Spleen (tissue), 11 donors: ENCODE results near the gene FAM184A. TPM values are rescaled to one million over a fixed set of nuclear protein-coding genes. Genes with fewer than 3 reads are reported as not detected.
"Not testable (repeated sequence)": the region's sequence is repeated elsewhere in the genome, so short reads cannot be mapped to it uniquely, and the experiment has no call there.

ENCODE experiments used
- DNase-seq: peaks from one replicate; pipeline ENCODE4 v3.0.0-alpha.2; 2020
- H3K27ac ChIP-seq, 8 donors: fragments of 200-600 bp; sonication (generic) in 7 of 8; 1 replicate in 4 of 8; 2 replicates in 4 of 8; pipeline versions ENCODE4 v1.5.0 to v1.8.0; 2016 to 2021; ENCODE audit warnings: inconsistent platforms in 4 of 8, mild to moderate bottlenecking in 4 of 8, moderate library complexity in 1 of 8
- H3K27me3 ChIP-seq, 7 donors: fragments of 200-600 bp; sonication (generic) in 6 of 7; replicated peaks in 1 of 7; 1 replicate in 4 of 7; 2 replicates in 3 of 7; pipeline versions ENCODE4 v1.5.0 to v1.8.0; 2016 to 2021; ENCODE audit warnings: inconsistent platforms in 3 of 7, mild to moderate bottlenecking in 1 of 7
- H3K36me3 ChIP-seq, 6 donors: fragments of 200-600 bp; sonication (generic) in 5 of 6; 1 replicate in 4 of 6; 2 replicates in 2 of 6; pipeline versions ENCODE4 v1.5.0 to v1.8.0; 2016 to 2021; ENCODE audit warnings: inconsistent platforms in 2 of 6
- H3K4me1 ChIP-seq, 6 donors: fragments of 200-600 bp; sonication (generic) in 5 of 6; 1 replicate in 3 of 6; 2 replicates in 3 of 6; pipeline versions ENCODE4 v1.5.0 to v1.8.0; 2016 to 2021; ENCODE audit warnings: inconsistent platforms in 3 of 6
- H3K4me3 ChIP-seq, 8 donors: fragments of 200-600 bp; sonication (generic) in 7 of 8; 1 replicate in 4 of 8; 2 replicates in 4 of 8; pipeline versions ENCODE4 v1.5.0 to v1.8.0; 2016 to 2021; ENCODE audit warnings: inconsistent platforms in 4 of 8, mild to moderate bottlenecking in 4 of 8, moderate library complexity in 2 of 8
- H3K9me3 ChIP-seq, 8 donors: fragments of 200-600 bp; sonication (generic) in 7 of 8; 1 replicate in 4 of 8; 2 replicates in 4 of 8; pipeline versions ENCODE4 v1.5.0 to v1.8.0; 2016 to 2021; ENCODE audit warnings: inconsistent platforms in 4 of 8
- POLR2A ChIP-seq, 3 donors: fragments of 450-650 bp; IDR thresholded peaks; one replicate each; pipeline ENCODE4 v1.5.1; 2017; ENCODE audit warnings: antibody characterized with exemption in 3 of 3, mild to moderate bottlenecking in 1 of 3
- POLR2AphosphoS5 ChIP-seq, 3 donors: sonication (generic); formaldehyde crosslinking; IDR thresholded peaks; one replicate each; pipeline ENCODE4 v1.5.1; 2017; ENCODE audit warnings: antibody characterized with exemption in 3 of 3
- WGBS, 5 donors: extraction: QIAGEN DNeasy Blood & Tissue Kit in 3 of 5; methylation state at CpG; one replicate each; pipeline versions ENCODE4 v1.1.5 to v1.1.7; 2013 to 2018; 5-methylcytosine and 5-hydroxymethylcytosine counted together
- intact Hi-C: fragments of 100-400 bp; cut with DNase I; formaldehyde crosslinking; loops from one replicate; pipeline ENCODE4 v1.15.0; 2023; ENCODE audit warnings: low total_unique reads
- polyA plus RNA-seq, 3 donors: library from polyadenylated mRNA; stranded (reverse); fragments of 200-250 nt; gene quantifications; one replicate each; pipeline ENCODE4 v1.2.1, GENCODE V29; 2013
- total RNA-seq, 7 donors: library from RNA; depleted of rRNA in 3 of 7; stranded (reverse); fragments of >200 nt in 3 of 7; fragmentation: NEBNext Ultra II Directional in 4 of 7; extraction: Animal tissue kit (Norgen Biotek cat#: 25700) in 4 of 7; gene quantifications; one replicate each; pipeline versions ENCODE4 v1.1.0 to v1.2.1, GENCODE V29; 2016 to 2021
- TF ChIP-seq, protein P1 (sequence below), 11 experiments: fragments of 200-600 bp in 7 of 11; fragments of 450-650 bp in 4 of 11; sonication (generic) in 4 of 11; IDR thresholded peaks in 8 of 11; conservative IDR thresholded peaks in 3 of 11; 1 replicate in 7 of 11; 2 replicates in 4 of 11; pipeline versions ENCODE4 v1.4.0 to v1.8.0; 2016 to 2021; ENCODE audit warnings: antibody characterized with exemption in 11 of 11, inconsistent platforms in 4 of 11, mild to moderate bottlenecking in 1 of 11
- donor health status: healthy with polysubstance abuse.
- donor health status: DM: no; HTN: no; CAD: no; lungs with moderate emphysema.
- donor health status: DM: no; HTN: no; CAD: no.
- donor health status: Bipolar disorder and iron deficiency.
- donor health status: healthy.
- donor health status: DM: no; HTN: no; CAD: no.
- donor health status: DM: yes; HTN: yes; CAD: no.

The FAM184A gene
- total and polyA plus RNA-seq, 10 donors: 0.66 to 2.0 (median 1.2) TPM

DNA sequence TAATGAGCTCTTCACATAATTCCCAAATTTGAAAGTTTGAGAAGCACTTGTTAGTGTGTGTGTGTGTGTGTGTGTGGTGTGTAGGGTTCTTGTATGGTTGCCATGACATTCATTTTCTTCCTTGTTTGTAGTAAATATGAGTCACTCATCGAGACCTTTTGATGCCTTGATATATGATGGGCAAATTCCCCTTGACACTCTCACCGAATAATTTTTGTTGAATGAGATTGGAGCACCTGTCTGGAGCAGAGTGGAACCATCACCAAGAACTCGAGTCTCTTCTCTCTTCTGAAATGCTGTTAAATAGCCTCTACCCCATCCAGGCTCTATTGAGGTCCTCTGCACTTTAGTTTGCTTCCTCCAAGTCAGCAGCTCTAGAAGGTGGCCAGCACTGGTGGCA lies 29.6 kb upstream of the FAM184A start:
- intact Hi-C loops: loop anchor here (5.0 kb wide), 1 partner anchor 141 kb away; no protein-coding TSS in a partner anchor
- Histone ChIP-seq H3K27ac (no peak overlapping the region), H3K4me3 (no peak overlapping the region), H3K36me3 (no peaks in the 10 kb centered on the region), H3K27me3 (no peaks in the 10 kb centered on the region), H3K4me1 (peaks cover 0 to 15% (median 3%) of the 10 kb centered on the region in 6 donors), H3K9me3 (no peaks in the 10 kb centered on the region)
- no peak for DNase-seq
- TF ChIP-seq POLR2AphosphoS5 (IDR thresholded peaks at IDR 0.05) (no peak), POLR2A (IDR thresholded peaks at IDR 0.05) (no peak)
- 70 to 79% (median 79%) methylated on average over 3 of the region's 3 CpGs for WGBS, 5 donors

DNA sequence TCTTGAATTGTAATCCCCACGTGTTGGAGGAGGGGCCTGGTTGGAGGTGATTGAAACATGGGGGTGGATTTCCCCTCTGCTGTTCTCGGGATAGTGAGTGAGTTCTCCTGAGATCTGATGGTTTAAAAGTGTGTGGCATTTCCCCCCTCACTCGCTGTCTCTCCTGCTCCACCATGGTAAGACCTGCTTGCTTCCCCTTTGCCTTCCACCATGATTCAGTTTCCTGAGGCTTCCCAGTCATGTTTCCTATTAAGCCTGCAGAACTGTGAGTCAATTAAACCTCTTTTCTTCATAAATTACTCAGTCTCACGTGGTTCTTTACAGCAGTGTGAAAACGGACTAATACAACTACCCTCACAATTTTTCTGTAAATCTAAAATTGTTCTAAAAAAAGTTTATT lies 26.8 kb upstream of the FAM184A start:
- no peak overlapping the region for H3K27ac ChIP-seq
- 53 to 73% (median 59%) methylated on average over 5 of the region's 5 CpGs for WGBS, 5 donors
- H3K27me3 ChIP-seq: no peaks in the 10 kb centered on the region
- peaks cover 0 to under 1% (median 0%) of the 10 kb centered on the region in 6 donors for H3K4me1 ChIP-seq
- no peaks in the 10 kb centered on the region for H3K36me3 ChIP-seq
- intact Hi-C loops: loop anchor here (5.0 kb wide), 1 partner anchor 138 kb away; no protein-coding TSS in a partner anchor
- no peak overlapping the region for H3K4me3 ChIP-seq
- TF ChIP-seq POLR2AphosphoS5 (IDR thresholded peaks at IDR 0.05) (no peak), POLR2A (IDR thresholded peaks at IDR 0.05) (no peak)
- TF ChIP-seq, protein P1, sequence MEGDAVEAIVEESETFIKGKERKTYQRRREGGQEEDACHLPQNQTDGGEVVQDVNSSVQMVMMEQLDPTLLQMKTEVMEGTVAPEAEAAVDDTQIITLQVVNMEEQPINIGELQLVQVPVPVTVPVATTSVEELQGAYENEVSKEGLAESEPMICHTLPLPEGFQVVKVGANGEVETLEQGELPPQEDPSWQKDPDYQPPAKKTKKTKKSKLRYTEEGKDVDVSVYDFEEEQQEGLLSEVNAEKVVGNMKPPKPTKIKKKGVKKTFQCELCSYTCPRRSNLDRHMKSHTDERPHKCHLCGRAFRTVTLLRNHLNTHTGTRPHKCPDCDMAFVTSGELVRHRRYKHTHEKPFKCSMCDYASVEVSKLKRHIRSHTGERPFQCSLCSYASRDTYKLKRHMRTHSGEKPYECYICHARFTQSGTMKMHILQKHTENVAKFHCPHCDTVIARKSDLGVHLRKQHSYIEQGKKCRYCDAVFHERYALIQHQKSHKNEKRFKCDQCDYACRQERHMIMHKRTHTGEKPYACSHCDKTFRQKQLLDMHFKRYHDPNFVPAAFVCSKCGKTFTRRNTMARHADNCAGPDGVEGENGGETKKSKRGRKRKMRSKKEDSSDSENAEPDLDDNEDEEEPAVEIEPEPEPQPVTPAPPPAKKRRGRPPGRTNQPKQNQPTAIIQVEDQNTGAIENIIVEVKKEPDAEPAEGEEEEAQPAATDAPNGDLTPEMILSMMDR (IDR thresholded peaks at IDR 0.05 in 8 of 11, conservative IDR thresholded peaks at IDR 0.05 in 3 of 11): no peak
- DNase-seq: no peak
- H3K9me3 ChIP-seq: no peaks in the 10 kb centered on the region

DNA sequence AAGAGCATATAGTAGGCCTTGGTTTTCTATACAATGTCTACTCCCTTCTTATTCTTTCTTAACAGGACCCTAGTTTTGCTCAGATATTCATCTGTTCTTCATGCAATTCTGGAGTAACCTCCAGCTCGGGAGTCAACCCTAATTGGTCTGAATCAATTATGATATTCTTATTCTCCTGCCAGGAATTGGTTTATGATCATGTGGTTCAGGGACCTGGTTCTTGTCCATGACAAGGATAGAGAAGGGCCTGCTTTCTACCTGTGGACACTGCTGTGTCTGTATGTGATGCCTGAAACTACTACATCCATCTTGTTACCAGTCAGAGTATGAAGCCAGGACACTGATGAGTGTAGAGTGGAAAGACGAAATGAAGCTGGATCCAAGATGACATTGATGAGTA lies 24.4 kb upstream of the FAM184A start:
- Histone ChIP-seq H3K27ac (no peak overlapping the region), H3K27me3 (no peaks in the 10 kb centered on the region), H3K4me1 (no peaks in the 10 kb centered on the region), H3K9me3 (no peaks in the 10 kb centered on the region), H3K4me3 (no peak overlapping the region), H3K36me3 (no peaks in the 10 kb centered on the region)
- DNase-seq: no peak
- intact Hi-C loops: no loop called here
- WGBS, 5 donors: 78 to 89% (median 85%) methylated on average over 2 of the region's 2 CpGs
- no peak for TF ChIP-seq POLR2A (IDR thresholded peaks at IDR 0.05)
- no peak for TF ChIP-seq POLR2AphosphoS5 (IDR thresholded peaks at IDR 0.05)
- TF ChIP-seq, protein P1 (IDR thresholded peaks at IDR 0.05 in 8 of 11, conservative IDR thresholded peaks at IDR 0.05 in 3 of 11): no peak

DNA sequence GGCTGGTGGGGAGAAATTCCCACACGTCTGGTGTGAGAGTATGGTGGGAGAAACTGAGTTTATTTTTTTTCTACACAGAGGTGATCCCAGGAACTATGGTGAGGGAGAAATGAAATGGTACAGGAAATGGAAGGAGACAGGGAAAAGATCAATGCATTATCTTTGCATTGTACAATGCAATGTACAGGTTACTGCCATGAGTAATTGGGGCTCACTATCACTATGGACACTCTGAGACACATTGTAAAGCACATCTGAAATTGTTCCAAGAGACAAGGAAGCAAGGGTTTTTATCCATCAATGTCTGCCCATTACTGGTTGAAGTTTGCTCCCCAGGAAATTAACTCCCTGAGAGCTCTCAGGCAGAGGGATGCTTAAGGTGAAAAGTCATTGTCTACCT lies 21.7 kb upstream of the FAM184A start:
- DNase-seq: no peak
- TF ChIP-seq POLR2AphosphoS5 (IDR thresholded peaks at IDR 0.05) (no peak), POLR2A (IDR thresholded peaks at IDR 0.05) (no peak)
- TF ChIP-seq, protein P1 (IDR thresholded peaks at IDR 0.05 in 8 of 11, conservative IDR thresholded peaks at IDR 0.05 in 3 of 11): no peak
- peaks cover 0 to 8% (median 0%) of the 10 kb centered on the region in 6 donors for H3K4me1 ChIP-seq
- WGBS, 5 donors: 77 to 100% (median 88%) methylated on average over 1 of the region's 1 CpG
- no peaks in the 10 kb centered on the region for H3K9me3 ChIP-seq
- H3K27me3 ChIP-seq: no peaks in the 10 kb centered on the region
- H3K36me3 ChIP-seq: no peaks in the 10 kb centered on the region
- intact Hi-C loops: no loop called here
- no peak overlapping the region for H3K27ac ChIP-seq
- no peak overlapping the region for H3K4me3 ChIP-seq

DNA sequence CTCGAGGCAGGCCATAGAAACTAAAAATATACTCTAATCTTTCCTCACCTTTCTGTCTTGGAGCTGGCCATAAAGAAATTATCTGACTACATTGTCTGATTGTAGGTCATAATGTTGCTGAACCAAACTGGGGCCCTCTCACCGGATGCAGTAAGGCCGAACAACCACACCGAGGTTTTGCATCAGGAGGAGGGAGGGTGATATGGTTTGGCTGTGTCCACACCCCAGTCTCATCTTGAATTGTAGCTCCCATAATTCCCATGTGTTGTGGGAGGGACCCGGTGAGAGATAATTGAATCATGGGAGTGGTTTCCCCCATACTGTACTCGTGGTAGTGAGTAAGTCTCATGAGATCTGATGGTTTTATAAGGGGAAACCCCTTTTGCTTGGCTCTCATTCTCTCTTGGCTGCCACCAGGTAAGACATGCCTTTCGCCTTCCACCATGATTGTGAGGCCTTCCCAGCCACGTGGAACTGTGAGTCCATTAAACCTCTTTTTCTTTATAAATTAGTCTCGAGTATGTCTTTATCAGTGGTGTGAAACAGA lies 19.4 kb upstream of the FAM184A start:
- H3K9me3 ChIP-seq, H3K4me1 ChIP-seq, H3K36me3 ChIP-seq, intact Hi-C loops, DNase-seq, H3K27ac ChIP-seq, H3K4me3 ChIP-seq, H3K27me3 ChIP-seq: not testable (repeated sequence)
- WGBS, 5 donors: 79 to 88% (median 83%) methylated on average over 9 of the region's 9 CpGs
